WTC11 (cell line): ENCODE measurements around the gene CEP131. TPM values are rescaled to one million over a fixed set of nuclear protein-coding genes. Genes with fewer than 3 reads are reported as not detected.

Experiments used
- ATAC-seq: fragments of 200-7000 bp; cut with Tn5 transposase; 2 replicates; pipeline ENCODE4 v1.10.0; 2021; ENCODE audit warnings: mild to moderate bottlenecking, moderate library complexity
- CTCF ChIA-PET: fragments of 300-600 bp; sonication (Branson Sonifier 250); formaldehyde crosslinking; loops from one replicate; lab custom pipeline; 2021; ENCODE audit warnings: antibody characterized with exemption; lab: Charles Lee
- POLR2A ChIA-PET: fragments of 350-600 bp; sonication (Branson Sonifier 250); formaldehyde crosslinking; loops from one replicate; lab custom pipeline; 2021; ENCODE audit warnings: antibody characterized with exemption; lab: Charles Lee
- DNase-seq: peaks from one replicate; pipeline ENCODE4 v3.0.0; 2021; ENCODE audit warnings: low spot score
- H3K27ac Mint-ChIP-seq: 2 replicates; pipeline ENCODE4 v1.8.0; 2021; ENCODE audit warnings: mixed read lengths
- H3K27me3 Mint-ChIP-seq: 2 replicates; pipeline ENCODE4 v1.8.0; 2021; ENCODE audit warnings: low read depth, mild to moderate bottlenecking, moderate library complexity, mixed read lengths
- H3K36me3 Mint-ChIP-seq: 2 replicates; pipeline ENCODE4 v1.8.0; 2021; ENCODE audit warnings: mixed read lengths
- H3K4me1 Mint-ChIP-seq: 2 replicates; pipeline ENCODE4 v1.8.0; 2022; ENCODE audit warnings: mixed read lengths
- H3K4me3 Mint-ChIP-seq: 2 replicates; pipeline ENCODE4 v1.8.0; 2021; ENCODE audit warnings: mild to moderate bottlenecking, moderate library complexity, mixed read lengths
- H3K9me3 Mint-ChIP-seq: 2 replicates; pipeline ENCODE4 v1.8.0; 2021; ENCODE audit warnings: mixed read lengths
- AFF4 ChIP-seq: sonication (generic); formaldehyde crosslinking; IDR thresholded peaks from 2 replicates; pipeline ENCODE4 v1.8.1; 2023; ENCODE audit warnings: mild to moderate bottlenecking, missing genetic modification reagents, borderline replicate concordance
- ATF3 ChIP-seq: sonication (generic); formaldehyde crosslinking; conservative IDR thresholded peaks from 2 replicates; pipeline ENCODE4 v1.8.1; 2022; ENCODE audit warnings: mild to moderate bottlenecking, missing genetic modification reagents
- CDX4 ChIP-seq: fragments of 250-450 bp; sonication (Bioruptor Pico); IDR thresholded peaks from 2 replicates; pipeline ENCODE4 v1.9.0; 2021; ENCODE audit warnings: moderate library complexity, mild to moderate bottlenecking, inconsistent platforms, borderline replicate concordance
- FOXJ3 ChIP-seq: sonication (generic); formaldehyde crosslinking; IDR thresholded peaks from 2 replicates; pipeline ENCODE4 v1.9.0; 2021; ENCODE audit warnings: missing genetic modification reagents, mild to moderate bottlenecking, borderline replicate concordance
- NR1H2 ChIP-seq: sonication (generic); formaldehyde crosslinking; IDR thresholded peaks from 2 replicates; pipeline ENCODE4 v1.9.0; 2021; ENCODE audit warnings: mild to moderate bottlenecking, moderate library complexity, missing genetic modification reagents
- RELA ChIP-seq: sonication (generic); formaldehyde crosslinking; IDR thresholded peaks from 2 replicates; pipeline ENCODE4 v1.8.1; 2022; ENCODE audit warnings: missing genetic modification reagents, mild to moderate bottlenecking, borderline replicate concordance
- SMAD4 ChIP-seq: sonication (generic); formaldehyde crosslinking; IDR thresholded peaks from 2 replicates; pipeline ENCODE4 v1.8.0; 2022; ENCODE audit warnings: mild to moderate bottlenecking, missing genetic modification reagents
- SP1 ChIP-seq: sonication (generic); formaldehyde crosslinking; conservative IDR thresholded peaks from 2 replicates; pipeline ENCODE4 v1.8.1; 2022; ENCODE audit warnings: missing genetic modification reagents
- TEAD1 ChIP-seq: sonication (generic); formaldehyde crosslinking; IDR thresholded peaks from 2 replicates; pipeline ENCODE4 v1.8.0; 2022; ENCODE audit warnings: mild to moderate bottlenecking, missing genetic modification reagents
- ZSCAN18 ChIP-seq: fragments of 250-450 bp; sonication (Bioruptor Pico); IDR thresholded peaks from 2 replicates; pipeline ENCODE4 v2.1.2; 2022; ENCODE audit warnings: mild to moderate bottlenecking, moderate library complexity
- total RNA-seq: library from RNA; stranded (reverse); gene quantifications from 3 replicates; pipeline ENCODE4 v1.2.3, GENCODE V29; 2021
- TF ChIP-seq, protein P1 (sequence below): sonication (generic); formaldehyde crosslinking; IDR thresholded peaks from 2 replicates; pipeline ENCODE4 v1.8.1; 2022; ENCODE audit warnings: missing genetic modification reagents, borderline replicate concordance

CEP131 gene
- total RNA-seq, 1 experiment from 2014 or later: 35.2 TPM

GRCh38 chr17:81252987-81253329 lies 30.2 kb upstream of the CEP131 start:
- no peaks in the 10 kb centered on the region for H3K27me3 Mint-ChIP-seq
- H3K36me3 Mint-ChIP-seq: 0 out of 2 replicates have a peak, but pooled peaks cover 6% of the 10 kb centered on the region
- H3K4me3 Mint-ChIP-seq: no peak overlapping the region
- ChIA-PET POLR2A (no interaction called here), CTCF (interaction anchor here (0.7 to 3.0 kb wide), 10 partner anchors 10 to 300 kb away, joined by 3 to 17 read pairs (median 4); partner anchors contain the start of genes CEP131 and FAAP100)
- ATAC-seq (no peak), DNase-seq (no peak)
- H3K4me1 Mint-ChIP-seq: peaks cover 24% of the 10 kb centered on the region
- TF ChIP-seq SMAD4 (CRISPR knock-in tag) (no peak), ZSCAN18 (CRISPR knock-in tag) (no peak), AFF4 (no peak), ATF3 (CRISPR knock-in tag) (no peak), TEAD1 (no peak)
- TF ChIP-seq, protein P1, sequence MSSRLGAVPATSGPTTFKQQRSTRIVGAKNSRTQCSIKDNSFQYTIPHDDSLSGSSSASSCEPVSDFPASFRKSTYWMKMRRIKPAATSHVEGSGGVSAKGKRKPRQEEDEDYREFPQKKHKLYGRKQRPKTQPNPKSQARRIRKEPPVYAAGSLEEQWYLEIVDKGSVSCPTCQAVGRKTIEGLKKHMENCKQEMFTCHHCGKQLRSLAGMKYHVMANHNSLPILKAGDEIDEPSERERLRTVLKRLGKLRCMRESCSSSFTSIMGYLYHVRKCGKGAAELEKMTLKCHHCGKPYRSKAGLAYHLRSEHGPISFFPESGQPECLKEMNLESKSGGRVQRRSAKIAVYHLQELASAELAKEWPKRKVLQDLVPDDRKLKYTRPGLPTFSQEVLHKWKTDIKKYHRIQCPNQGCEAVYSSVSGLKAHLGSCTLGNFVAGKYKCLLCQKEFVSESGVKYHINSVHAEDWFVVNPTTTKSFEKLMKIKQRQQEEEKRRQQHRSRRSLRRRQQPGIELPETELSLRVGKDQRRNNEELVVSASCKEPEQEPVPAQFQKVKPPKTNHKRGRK (CRISPR knock-in tag): no peak
- peak overlapping the region; percentile 77; the same call in 1 of the 2 replicates for H3K27ac Mint-ChIP-seq
- H3K9me3 Mint-ChIP-seq: no peaks in the 10 kb centered on the region; the same call in 1 of the 2 replicates

- Mint-ChIP-seq H3K27me3 (no peaks in the 10 kb centered on the region), H3K36me3 (0 out of 2 replicates have a peak, but pooled peaks cover 6% of the 10 kb centered on the region), H3K4me1 (peaks cover 24% of the 10 kb centered on the region), H3K27ac (peak overlapping the region; percentile 70), H3K9me3 (no peaks in the 10 kb centered on the region; the same call in 1 of the 2 replicates), H3K4me3 (no peak overlapping the region)
- DNase-seq (no peak), ATAC-seq (no peak)
- TF ChIP-seq AFF4: no peak
- TF ChIP-seq NR1H2: no peak
- no peak for TF ChIP-seq SP1 (CRISPR knock-in tag)
- TF ChIP-seq FOXJ3 (CRISPR knock-in tag): no peak
- TF ChIP-seq RELA: no peak
- no peak for TF ChIP-seq CDX4 (CRISPR knock-in tag)
- ChIA-PET CTCF (interaction anchor here (0.7 to 3.0 kb wide), 12 partner anchors 11 to 300 kb away, joined by 3 to 17 read pairs (median 4); partner anchors contain the start of genes CEP131 and FAAP100), POLR2A (no interaction called here)
These were observed 29.7 kb upstream of the CEP131 start for GRCh38 chr17:81252326-81252986.
